IMR-90 (cell line): Measurements from ENCODE around the gene TMEM140. TPM values are rescaled to one million over a fixed set of nuclear protein-coding genes. Genes with fewer than 3 reads are reported as not detected.

Experiments
- ATAC-seq: fragments of 200-7000 bp; cut with Tn5 transposase; 2 replicates; pipeline ENCODE4 v1.9.1; 2020; ENCODE audit warnings: low read depth, mild to moderate bottlenecking, moderate library complexity
- BruUV-seq: library from RNA; stranded (reverse); fragments of 400-500 nt; replicated peaks from 2 replicates; lab custom pipeline; 2021; lab: Mats Ljungman, UMichigan
- CTCF ChIA-PET: fragments of 300-600 bp; formaldehyde crosslinking; extraction: SDS; loops from one replicate; lab custom pipeline; 2021; ENCODE audit warnings: antibody characterized with exemption; lab: Yijun Ruan, JAX
- POLR2A ChIA-PET: fragments of 300-600 bp; sonication (Branson Sonifier 250); formaldehyde crosslinking; loops from one replicate; lab custom pipeline; 2022; ENCODE audit warnings: antibody characterized with exemption; ENCODE audit not compliant: unreplicated experiment; lab: Charles Lee
- DNase-seq: peaks from one replicate; pipeline ENCODE4 v3.0.0; 2013
- H2AFZ ChIP-seq: replicated peaks from 2 replicates; pipeline ENCODE3; 2013; ENCODE audit warnings: low read length, mild to moderate bottlenecking; ENCODE audit not compliant: poor library complexity
- H2AK5ac ChIP-seq: 2 replicates; pipeline ENCODE4 v1.6.1; 2013; ENCODE audit warnings: low read depth, low read length, inconsistent platforms
- H2AK9ac ChIP-seq: replicated peaks from 2 replicates; pipeline ENCODE3; 2013; ENCODE audit warnings: mild to moderate bottlenecking, low read depth, low read length, moderate library complexity; ENCODE audit not compliant: poor library complexity
- H2BK120ac ChIP-seq: 2 replicates; pipeline ENCODE4 v1.6.1; 2013; ENCODE audit warnings: low read depth, low read length, inconsistent platforms
- H2BK15ac ChIP-seq: 3 replicates; pipeline ENCODE4 v1.6.1; 2013; ENCODE audit warnings: low read depth, low read length, inconsistent platforms
- H2BK20ac ChIP-seq: 2 replicates; pipeline ENCODE4 v1.6.1; 2013; ENCODE audit warnings: low read depth, mild to moderate bottlenecking, inconsistent platforms, low read length, moderate library complexity
- H2BK5ac ChIP-seq: 2 replicates; pipeline ENCODE4 v1.6.1; 2013; ENCODE audit warnings: mild to moderate bottlenecking, low read depth, low read length, inconsistent platforms; ENCODE audit not compliant: poor library complexity, severe bottlenecking
- H3K14ac ChIP-seq: replicated peaks from 2 replicates; pipeline ENCODE4 v1.6.1; 2013; ENCODE audit warnings: low read depth, low read length, inconsistent platforms
- H3K18ac ChIP-seq: 2 replicates; pipeline ENCODE4 v1.6.1; 2013; ENCODE audit warnings: low read depth, low read length, control low read depth
- H3K23ac ChIP-seq: 2 replicates; pipeline ENCODE4 v1.6.1; 2013; ENCODE audit warnings: low read depth, low read length, inconsistent platforms
- H3K27ac ChIP-seq: 2 replicates; pipeline ENCODE4 v1.5.1; 2013; ENCODE audit warnings: mild to moderate bottlenecking, control low read depth, low read length; ENCODE audit not compliant: insufficient read depth
- H3K27me3 ChIP-seq: 2 replicates; pipeline ENCODE4 v1.6.1; 2013; ENCODE audit warnings: low read length; ENCODE audit not compliant: control insufficient read depth, insufficient read depth
- H3K36me3 ChIP-seq: 2 replicates; pipeline ENCODE4 v1.6.1; 2013; ENCODE audit warnings: low read length, mixed read lengths; ENCODE audit not compliant: control insufficient read depth, insufficient read depth
- H3K4ac ChIP-seq: 2 replicates; pipeline ENCODE4 v1.6.1; 2013; ENCODE audit warnings: low read depth, low read length, inconsistent platforms
- H3K4me1 ChIP-seq: 2 replicates; pipeline ENCODE4 v1.6.1; 2013; ENCODE audit warnings: low read length, mixed read lengths; ENCODE audit not compliant: control insufficient read depth, insufficient read depth
- H3K4me2 ChIP-seq: 2 replicates; pipeline ENCODE4 v1.6.1; 2013; ENCODE audit warnings: low read depth, mild to moderate bottlenecking, control low read depth, low read length, moderate library complexity
- H3K4me3 ChIP-seq: 2 replicates; pipeline ENCODE4 v1.5.1; 2013; ENCODE audit warnings: low read depth, mild to moderate bottlenecking, control low read depth, low read length, moderate library complexity; ENCODE audit not compliant: insufficient read depth
- H3K56ac ChIP-seq: 2 replicates; pipeline ENCODE4 v1.6.1; 2013; ENCODE audit warnings: low read length, inconsistent platforms; ENCODE audit not compliant: insufficient read depth; ENCODE audit errors: extremely low read depth
- H3K79me1 ChIP-seq, 2 experiments: 2 replicates each; pipeline ENCODE4 v1.6.1; 2013; ENCODE audit warnings: low read length in 2 of 2, inconsistent platforms in 1 of 2, low read depth in 1 of 2
- H3K9ac ChIP-seq: 2 replicates; pipeline ENCODE4 v1.6.1; 2013; ENCODE audit warnings: low read depth, low read length, control low read depth
- H3K9me1 ChIP-seq: 2 replicates; pipeline ENCODE4 v1.6.1; 2013; ENCODE audit warnings: low read length, inconsistent platforms; ENCODE audit not compliant: insufficient read depth
- H3K9me3 ChIP-seq: 2 replicates; pipeline ENCODE4 v1.6.1; 2013; ENCODE audit warnings: low read length; ENCODE audit not compliant: control insufficient read depth, insufficient read depth
- H4K20me1 ChIP-seq: 2 replicates; pipeline ENCODE4 v1.6.1; 2013; ENCODE audit warnings: low read length, inconsistent platforms; ENCODE audit not compliant: insufficient read depth
- H4K5ac ChIP-seq: 2 replicates; pipeline ENCODE4 v1.6.1; 2013; ENCODE audit warnings: mild to moderate bottlenecking, low read depth, low read length, control low read depth
- H4K8ac ChIP-seq, 2 experiments: 2 replicates each; pipeline ENCODE4 v1.6.1; 2013; ENCODE audit warnings: low read depth in 2 of 2, low read length in 2 of 2, control low read depth in 1 of 2, inconsistent platforms in 1 of 2
- H4K91ac ChIP-seq: 2 replicates; pipeline ENCODE4 v1.6.1; 2013; ENCODE audit warnings: low read depth, low read length, inconsistent platforms; ENCODE audit not compliant: insufficient read depth
- FOS ChIP-seq: fragments of 150-350 bp; IDR thresholded peaks from 2 replicates; pipeline ENCODE4 v1.6.1; 2016; ENCODE audit warnings: low read depth, low read length
- MAZ ChIP-seq: IDR thresholded peaks from 2 replicates; pipeline ENCODE4 v1.6.1; 2012; ENCODE audit warnings: low read depth, mild to moderate bottlenecking, low read length, improper control_type of control experiment, moderate library complexity, borderline replicate concordance
- MXI1 ChIP-seq: IDR thresholded peaks from 2 replicates; pipeline ENCODE4 v1.6.1; 2012; ENCODE audit warnings: low read depth, mild to moderate bottlenecking, low read length, moderate library complexity, borderline replicate concordance
- POLR2A ChIP-seq: IDR thresholded peaks from 2 replicates; pipeline ENCODE4 v1.6.1; 2012; ENCODE audit warnings: mild to moderate bottlenecking, low read depth, low read length
- RAD21 ChIP-seq: IDR thresholded peaks from 2 replicates; pipeline ENCODE4 v1.6.1; 2012; ENCODE audit warnings: low read length, improper control_type of control experiment
- RFX5 ChIP-seq: IDR thresholded peaks from 2 replicates; pipeline ENCODE4 v1.8.0; 2012; ENCODE audit warnings: low read depth, mild to moderate bottlenecking, low read length, moderate library complexity
- WGBS, 2 experiments: methylation state at CpG; one replicate each; pipeline versions ENCODE4 v1.1.5 to v1.1.7; 2013; ENCODE audit warnings: missing lambda C conversion rate in 2 of 2; ENCODE audit not compliant: insufficient read length in 1 of 2; ENCODE audit errors: extremely low coverage in 2 of 2; 5-methylcytosine and 5-hydroxymethylcytosine counted together
- dilution Hi-C: fragments of 300-500 bp; cut with HindIII; formaldehyde crosslinking; loops from one replicate; pipeline ENCODE4 v1.14.3; 2018; ENCODE audit warnings: low sequenced_read_pairs; ENCODE audit not compliant: unreplicated experiment
- in situ Hi-C: fragments of 300-500 bp; cut with MboI; formaldehyde crosslinking; loops from 3 replicates; pipeline ENCODE4 v1.14.3; 2019; ENCODE audit warnings: low sequenced_read_pairs, inconsistent platforms, mixed read lengths
- intact Hi-C: fragments of 100-400 bp; cut with micrococcal nuclease; formaldehyde crosslinking; loops from 2 replicates; pipeline ENCODE4 v1.10.0; 2022
- polyA plus RNA-seq, 3 experiments: library from polyadenylated mRNA; depleted of rRNA; stranded (reverse); fragments of >200 nt; gene quantifications; 2 replicates each; pipeline ENCODE4 v1.2.3, GENCODE V29; 2012; ENCODE audit warnings: low replicate concordance in 1 of 3
- total RNA-seq: library from RNA; depleted of rRNA; stranded (reverse); fragments of >200 nt; gene quantifications from 2 replicates; pipeline ENCODE4 v1.2.3, GENCODE V29; 2012
- TF ChIP-seq, protein P1 (sequence below): fragments of 150-350 bp; IDR thresholded peaks from 2 replicates; pipeline ENCODE4 v1.6.1; 2016; ENCODE audit warnings: low read depth, mild to moderate bottlenecking, low read length, moderate library complexity, borderline replicate concordance

Gene TMEM140
- total and polyA plus RNA-seq, 2 of the 4 experiments (the other 2 are of a cell fraction), result 0.24 to 0.72 TPM

- Histone ChIP-seq H2BK5ac (peak within 1 kb of the TSS; percentile 76), H3K9ac (peak within 1 kb of the TSS; percentile 92), H3K14ac (peak within 1 kb of the TSS; percentile 88), H3K79me1 (peaks cover 4 to 29% of the 10 kb centered on the region in 2 experiments; a peak in 3 of 4 replicates), H3K9me3 (no peaks in the 10 kb centered on the region), H4K91ac (peak within 1 kb of the TSS; percentile 73; the same call in 1 of the 2 replicates), H2AFZ (peak within 1 kb of the TSS; percentile 100), H3K56ac (peak within 1 kb of the TSS; percentile 55; the same call in 1 of the 2 replicates), H2BK20ac (no peak within 1 kb of the TSS), H2AK9ac (peak within 1 kb of the TSS; percentile 77), H4K8ac (peak within 1 kb of the TSS; percentile 28 to 75; a peak in 2 of 4 replicates), H3K4me3 (peak within 1 kb of the TSS; percentile 98), H2AK5ac (no peak within 1 kb of the TSS; the same call in 1 of the 2 replicates), H3K4ac (peak within 1 kb of the TSS; percentile 42), H3K18ac (peak within 1 kb of the TSS; percentile 1), H3K4me1 (0 out of 2 replicates have a peak, but pooled peaks cover 3% of the 10 kb centered on the region), H3K36me3 (no peaks in the 10 kb centered on the region), H3K4me2 (peak within 1 kb of the TSS; percentile 90), H2BK120ac (peak within 1 kb of the TSS; percentile 65), H4K5ac (peak within 1 kb of the TSS; percentile 55), H3K27me3 (no peaks in the 10 kb centered on the region), H2BK15ac (peak within 1 kb of the TSS; percentile 0; the same call in 1 of the 3 replicates), H4K20me1 (no peaks in the 10 kb centered on the region), H3K9me1 (peaks cover 3% of the 10 kb centered on the region; the same call in 1 of the 2 replicates), H3K27ac (peak within 1 kb of the TSS; percentile 89), H3K23ac (peak within 1 kb of the TSS; percentile 94)
- CTCF ChIA-PET, result no interaction called here
- peak; percentile 85 for DNase-seq
- no TSS peak for BruUV-seq
- no peak for TF ChIP-seq FOS
- 0 out of 2 replicates have a peak, but pooled peaks have one; percentile 1 for TF ChIP-seq RAD21
- peak; percentile 92 for TF ChIP-seq POLR2A
- TF ChIP-seq RFX5, result no peak
- peak; percentile 69; the same call in 1 of the 2 replicates for TF ChIP-seq MAZ
- TF ChIP-seq, protein P1, sequence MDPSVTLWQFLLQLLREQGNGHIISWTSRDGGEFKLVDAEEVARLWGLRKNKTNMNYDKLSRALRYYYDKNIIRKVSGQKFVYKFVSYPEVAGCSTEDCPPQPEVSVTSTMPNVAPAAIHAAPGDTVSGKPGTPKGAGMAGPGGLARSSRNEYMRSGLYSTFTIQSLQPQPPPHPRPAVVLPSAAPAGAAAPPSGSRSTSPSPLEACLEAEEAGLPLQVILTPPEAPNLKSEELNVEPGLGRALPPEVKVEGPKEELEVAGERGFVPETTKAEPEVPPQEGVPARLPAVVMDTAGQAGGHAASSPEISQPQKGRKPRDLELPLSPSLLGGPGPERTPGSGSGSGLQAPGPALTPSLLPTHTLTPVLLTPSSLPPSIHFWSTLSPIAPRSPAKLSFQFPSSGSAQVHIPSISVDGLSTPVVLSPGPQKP, result no peak
- peak; percentile 9; the same call in 1 of the 2 replicates for TF ChIP-seq MXI1
- POLR2A ChIA-PET, result interaction anchor here (0.6 kb wide), 1 partner anchor 13 kb away, joined by 3 read pairs; no protein-coding TSS in a partner anchor
- 0% methylated on average over 33 of the region's 82 CpGs; no CpG with 5 or more reads in 1 of the 2 experiments for WGBS, 2 experiments
- intact Hi-C loops (loop anchor here (1.0 to 5.0 kb wide), 3 partner anchors 41 to 301 kb away; partner anchors contain the start of genes AGBL3, CNOT4 and CYREN), dilution Hi-C loops (no loop called here), in situ Hi-C loops (no loop called here)
- ATAC-seq, result peak; percentile 98
Observed at GRCh38 chr7:135211179-135211945, 63.5 kb downstream of the TMEM140 start, which contains the start of gene WDR91. WDR91 (minus strand) TSS chr7:135211526; CDS start chr7:135211502, 24 bp downstream.
